HEK293 (cell line): ENCODE measurements around the gene SLC16A6.
A peak's percentile ranks its signal among the peaks of the same experiment; 100 is the strongest.

Experiments
- CTCF ChIA-PET: fragments of 350-600 bp; formaldehyde crosslinking; extraction: SDS; loops from one replicate; lab custom pipeline; 2021; ENCODE audit warnings: antibody characterized with exemption; lab: Yijun Ruan, JAX
- POLR2A ChIA-PET: fragments of 300-600 bp; formaldehyde crosslinking; extraction: SDS; loops from one replicate; lab custom pipeline; 2020; ENCODE audit warnings: antibody characterized with exemption, inconsistent platforms; lab: Yijun Ruan, JAX
- H3K27ac ChIP-seq: fragments of 200-500 bp; sonication (Bioruptor generic); 2 replicates; pipeline ENCODE4 v1.5.1; 2014; ENCODE audit warnings: low read depth, low read length, control low read depth, inconsistent platforms; ENCODE audit errors: extremely low read depth
- H3K36me3 ChIP-seq, 2 experiments: fragments of 200-500 bp in 1 of 2; sonication (Bioruptor generic) in 1 of 2; 1 replicate in 1 of 2; 2 replicates in 1 of 2; pipeline ENCODE4 v1.5.1; 2014 to 2017; ENCODE audit warnings: inconsistent platforms in 2 of 2, low read length in 2 of 2; ENCODE audit not compliant: control insufficient read depth in 2 of 2, insufficient read depth in 1 of 2
- H3K4me1 ChIP-seq: fragments of 200-500 bp; sonication (Bioruptor generic); 2 replicates; pipeline ENCODE4 v1.5.1; 2014; ENCODE audit warnings: mild to moderate bottlenecking, low read length, inconsistent platforms; ENCODE audit not compliant: control insufficient read depth, insufficient read depth
- H3K4me3 ChIP-seq: 2 replicates; pipeline ENCODE4 v1.5.1; 2011; ENCODE audit warnings: low read depth, mild to moderate bottlenecking, control low read depth, low read length, moderate library complexity
- H3K9me3 ChIP-seq: fragments of 200-500 bp; sonication (Bioruptor generic); 2 replicates; pipeline ENCODE4 v1.5.1; 2014; ENCODE audit warnings: low read depth, low read length, inconsistent platforms; ENCODE audit not compliant: control insufficient read depth, insufficient read depth
- KLF17 ChIP-seq: fragments of 450-650 bp; formaldehyde crosslinking; IDR thresholded peaks from 2 replicates; pipeline ENCODE4 v1.5.1; 2016; ENCODE audit warnings: missing biosample characterization, missing genetic modification characterization
- KLF8 ChIP-seq: fragments of 450-650 bp; formaldehyde crosslinking; IDR thresholded peaks from 2 replicates; pipeline ENCODE4 v1.5.1; 2016; ENCODE audit warnings: missing biosample characterization, missing genetic modification characterization
- KLF9 ChIP-seq: fragments of 450-650 bp; formaldehyde crosslinking; IDR thresholded peaks from 2 replicates; pipeline ENCODE4 v1.5.1; 2016; ENCODE audit warnings: missing biosample characterization, missing genetic modification characterization, low read depth
- PATZ1 ChIP-seq: fragments of 450-650 bp; formaldehyde crosslinking; IDR thresholded peaks from 2 replicates; pipeline ENCODE4 v1.5.1; 2016; ENCODE audit warnings: missing biosample characterization, missing genetic modification characterization
- PRDM10 ChIP-seq: fragments of 450-650 bp; formaldehyde crosslinking; IDR thresholded peaks from 2 replicates; pipeline ENCODE4 v1.5.1; 2016; ENCODE audit warnings: missing biosample characterization, missing genetic modification characterization
- SP3 ChIP-seq: fragments of 450-650 bp; formaldehyde crosslinking; IDR thresholded peaks from 2 replicates; pipeline ENCODE4 v1.5.1; 2016; ENCODE audit warnings: missing biosample characterization, missing genetic modification characterization
- SP7 ChIP-seq: fragments of 450-650 bp; formaldehyde crosslinking; IDR thresholded peaks from 2 replicates; pipeline ENCODE4 v1.5.1; 2016; ENCODE audit warnings: missing biosample characterization, missing genetic modification characterization
- YY1 ChIP-seq: fragments of 450-650 bp; formaldehyde crosslinking; IDR thresholded peaks from 2 replicates; pipeline ENCODE4 v1.5.1; 2018; ENCODE audit warnings: missing biosample characterization, missing genetic modification characterization
- ZBTB21 ChIP-seq: fragments of 450-650 bp; formaldehyde crosslinking; IDR thresholded peaks from 2 replicates; pipeline ENCODE4 v1.5.1; 2017; ENCODE audit warnings: missing biosample characterization, missing genetic modification characterization
- ZBTB26 ChIP-seq: fragments of 450-650 bp; formaldehyde crosslinking; optimal IDR thresholded peaks from 2 replicates; pipeline ENCODE3; 2016; ENCODE audit warnings: missing biosample characterization, mild to moderate bottlenecking, missing genetic modification characterization
- ZBTB44 ChIP-seq: fragments of 450-650 bp; IDR thresholded peaks from 2 replicates; pipeline ENCODE4 v1.5.1; 2018; ENCODE audit warnings: missing biosample characterization, mild to moderate bottlenecking, missing genetic modification characterization
- ZBTB6 ChIP-seq: fragments of 450-650 bp; formaldehyde crosslinking; IDR thresholded peaks from 2 replicates; pipeline ENCODE4 v1.5.1; 2017; ENCODE audit warnings: missing biosample characterization, missing genetic modification characterization
- ZBTB7A ChIP-seq: fragments of 450-650 bp; formaldehyde crosslinking; IDR thresholded peaks from 2 replicates; pipeline ENCODE4 v1.5.1; 2016; ENCODE audit warnings: low read depth, missing biosample characterization, missing genetic modification characterization
- ZBTB8A ChIP-seq: fragments of 450-650 bp; formaldehyde crosslinking; IDR thresholded peaks from 2 replicates; pipeline ENCODE4 v1.5.1; 2016; ENCODE audit warnings: missing biosample characterization, missing genetic modification characterization
- ZEB2 ChIP-seq: fragments of 450-650 bp; formaldehyde crosslinking; IDR thresholded peaks from 2 replicates; pipeline ENCODE4 v1.5.1; 2016; ENCODE audit warnings: missing biosample characterization, missing genetic modification characterization
- ZNF266 ChIP-seq: fragments of 450-650 bp; formaldehyde crosslinking; IDR thresholded peaks from 2 replicates; pipeline ENCODE4 v1.5.1; 2016; ENCODE audit warnings: missing biosample characterization, missing genetic modification characterization, low read depth
- ZNF335 ChIP-seq: fragments of 450-650 bp; formaldehyde crosslinking; conservative IDR thresholded peaks from 2 replicates; pipeline ENCODE4 v1.5.1; 2016; ENCODE audit warnings: missing biosample characterization, missing genetic modification characterization
- ZNF585B ChIP-seq: fragments of 450-650 bp; formaldehyde crosslinking; IDR thresholded peaks from 2 replicates; pipeline ENCODE4 v1.5.1; 2016; ENCODE audit warnings: missing biosample characterization, missing genetic modification characterization
- ZNF654 ChIP-seq: fragments of 450-650 bp; formaldehyde crosslinking; IDR thresholded peaks from 2 replicates; pipeline ENCODE4 v1.5.1; 2016; ENCODE audit warnings: low read depth, missing biosample characterization, missing genetic modification characterization
- ZNF701 ChIP-seq: fragments of 450-650 bp; formaldehyde crosslinking; IDR thresholded peaks from 2 replicates; pipeline ENCODE4 v1.5.1; 2016; ENCODE audit warnings: missing biosample characterization, missing genetic modification characterization
- ZNF791 ChIP-seq: fragments of 450-650 bp; formaldehyde crosslinking; IDR thresholded peaks from 2 replicates; pipeline ENCODE4 v1.5.1; 2016; ENCODE audit warnings: missing biosample characterization, missing genetic modification characterization
- ZSCAN30 ChIP-seq: fragments of 450-650 bp; IDR thresholded peaks from 2 replicates; pipeline ENCODE4 v1.5.1; 2018; ENCODE audit warnings: missing biosample characterization, mild to moderate bottlenecking, missing genetic modification characterization, moderate library complexity
- ZSCAN5A ChIP-seq: fragments of 450-650 bp; formaldehyde crosslinking; IDR thresholded peaks from 2 replicates; pipeline ENCODE4 v1.5.1; 2016; ENCODE audit warnings: missing biosample characterization, missing genetic modification characterization

The SLC16A6 gene

GRCh38 chr17:68290955-68291835 is at the start of gene SLC16A6, which contains the start of gene ARSG:
TSS of gene SLC16A6 (minus strand) at chr17:68291127. CDS start at chr17:68278320, 12,807 bp downstream.
TSS of gene ARSG (plus strand) at chr17:68291495. CDS start at chr17:68307494, 15,999 bp downstream.
- peaks cover 7% of the 10 kb centered on the region; the same call in 1 of the 2 replicates for H3K4me1 ChIP-seq
- peak within 1 kb of the TSS; percentile 74; the same call in 1 of the 2 replicates for H3K27ac ChIP-seq
- H3K4me3 ChIP-seq, result peak within 1 kb of the TSS; percentile 55
- H3K36me3 ChIP-seq, result no peaks in the 10 kb centered on the region
- CTCF ChIA-PET, result interaction anchor here (0.7 to 1.6 kb wide), 6 partner anchors 38 to 171 kb away, joined by 3 to 6 read pairs (median 4); no protein-coding TSS in a partner anchor
- POLR2A ChIA-PET, result interaction anchor here (0.5 to 2.1 kb wide), 7 partner anchors 11 to 165 kb away, joined by 3 to 13 read pairs (median 5); partner anchors contain the start of gene AMZ2
- no peaks in the 10 kb centered on the region for H3K9me3 ChIP-seq
- no peak for TF ChIP-seq ZNF266 (tag by site-specific recombination)
- TF ChIP-seq PRDM10 (tag by site-specific recombination), result peak; percentile 94
- TF ChIP-seq SP3 (tag by site-specific recombination), result peak; percentile 47
- TF ChIP-seq KLF9 (tag by site-specific recombination), result peak; percentile 53; the same call in 1 of the 2 replicates
- TF ChIP-seq ZNF654, result no peak
- TF ChIP-seq PATZ1 (tag by site-specific recombination), result 0 out of 2 replicates have a peak, but pooled peaks have one; percentile 29
- 0 out of 2 replicates have a peak, but pooled peaks have one; percentile 3 for TF ChIP-seq ZBTB7A (tag by site-specific recombination)
- peak; percentile 66; the same call in 1 of the 2 replicates for TF ChIP-seq ZBTB6 (tag by site-specific recombination)
- no peak for TF ChIP-seq YY1
- TF ChIP-seq SP7 (tag by site-specific recombination), result no peak
- peak; percentile 18; the same call in 1 of the 2 replicates for TF ChIP-seq ZEB2 (tag by site-specific recombination)
- no peak for TF ChIP-seq ZNF701
- no peak for TF ChIP-seq ZSCAN5A (tag by site-specific recombination)
- TF ChIP-seq ZSCAN30, result peak; percentile 51; the same call in 1 of the 2 replicates
- TF ChIP-seq ZBTB21 (tag by site-specific recombination), result peak; percentile 33; the same call in 1 of the 2 replicates
- peak; percentile 20; the same call in 1 of the 2 replicates for TF ChIP-seq KLF17 (tag by site-specific recombination)
- TF ChIP-seq ZBTB8A (tag by site-specific recombination), result no peak; the same call in 1 of the 2 replicates
- TF ChIP-seq ZBTB26 (tag by site-specific recombination), result peak; percentile 73
- TF ChIP-seq KLF8, result peak; percentile 54
- peak; percentile 97 for TF ChIP-seq ZNF335 (tag by site-specific recombination)
- TF ChIP-seq ZBTB44 (tag by site-specific recombination), result peak; percentile 6; the same call in 1 of the 2 replicates
- no peak for TF ChIP-seq ZNF585B (tag by site-specific recombination)
- no peak for TF ChIP-seq ZNF791
